H1 (cell line): Measurements from ENCODE around the gene NRL. TPM values are rescaled to one million over a fixed set of nuclear protein-coding genes. Genes with fewer than 3 reads are reported as not detected.

Experiments
- CTCF ChIA-PET: fragments of 300-600 bp; sonication (Branson Sonifier 250); formaldehyde crosslinking; loops from one replicate; lab custom pipeline; 2021; ENCODE audit not compliant: partially characterized antibody; lab: Charles Lee
- POLR2A ChIA-PET: fragments of 300-600 bp; sonication (Branson Sonifier 250); formaldehyde crosslinking; loops from one replicate; lab custom pipeline; 2021; ENCODE audit warnings: inconsistent platforms; ENCODE audit not compliant: partially characterized antibody; lab: Charles Lee
- DNase-seq, 2 experiments: peaks; one replicate each; pipeline versions ENCODE4 v3.0.0 to v3.0.0-alpha.2; 2010 to 2022; ENCODE audit warnings: low spot score in 2 of 2, low read depth in 1 of 2, mixed read lengths in 1 of 2
- FAIRE-seq: peaks from 2 replicates; lab custom pipeline; 2011; peaks lifted over from hg19 to GRCh38; lab: Jason Lieb, UNC
- H2AFZ ChIP-seq: 2 replicates; pipeline ENCODE4 v1.8.1; 2012; ENCODE audit warnings: low read length, inconsistent platforms
- H2AK5ac ChIP-seq: 2 replicates; pipeline ENCODE4 v1.6.1; 2013; ENCODE audit warnings: low read depth, low read length
- H2BK120ac ChIP-seq: replicated peaks from 2 replicates; pipeline ENCODE3; 2013; ENCODE audit warnings: low read depth, low read length, inconsistent platforms
- H2BK12ac ChIP-seq: 2 replicates; pipeline ENCODE4 v1.6.1; 2013; ENCODE audit warnings: low read depth, low read length
- H2BK15ac ChIP-seq: 2 replicates; pipeline ENCODE4 v1.6.1; 2013; ENCODE audit warnings: low read length
- H2BK20ac ChIP-seq: 2 replicates; pipeline ENCODE4 v1.6.1; 2013; ENCODE audit warnings: low read length
- H2BK5ac ChIP-seq: 2 replicates; pipeline ENCODE4 v1.6.1; 2013; ENCODE audit warnings: low read depth, low read length
- H3K14ac ChIP-seq: 2 replicates; pipeline ENCODE4 v1.6.1; 2013; ENCODE audit warnings: inconsistent platforms; ENCODE audit not compliant: insufficient read length
- H3K18ac ChIP-seq: 2 replicates; pipeline ENCODE4 v1.6.1; 2013; ENCODE audit warnings: low read length; ENCODE audit errors: extremely low read depth
- H3K23ac ChIP-seq: 2 replicates; pipeline ENCODE4 v1.6.1; 2013; ENCODE audit warnings: inconsistent platforms; ENCODE audit not compliant: insufficient read length
- H3K23me2 ChIP-seq: 2 replicates; pipeline ENCODE4 v1.6.1; 2013; ENCODE audit warnings: low read depth, low read length
- H3K27ac ChIP-seq: 2 replicates; pipeline ENCODE4 v1.6.1; 2011; ENCODE audit warnings: low read depth, low read length, inconsistent platforms
- H3K27me3 ChIP-seq, 4 experiments: replicated peaks in 1 of 4; 1 replicate in 1 of 4; 2 replicates in 3 of 4; pipeline versions ENCODE4 v1.6.1 to v1.8.1; 2011 to 2013; ENCODE audit warnings: low read length in 3 of 4, mild to moderate bottlenecking in 3 of 4, inconsistent platforms in 2 of 4, mixed read lengths in 2 of 4, moderate library complexity in 1 of 4; ENCODE audit not compliant: control insufficient read depth in 3 of 4, insufficient read depth in 3 of 4; ENCODE audit errors: extremely low read depth in 1 of 4
- H3K36me3 ChIP-seq, 4 experiments: 2 replicates each; pipeline versions ENCODE4 v1.6.1 to v1.8.1; 2011 to 2013; ENCODE audit warnings: mild to moderate bottlenecking in 4 of 4, low read length in 3 of 4, moderate library complexity in 2 of 4, control low read depth in 1 of 4, inconsistent platforms in 1 of 4; ENCODE audit not compliant: insufficient read depth in 4 of 4, control insufficient read depth in 2 of 4
- H3K4ac ChIP-seq: replicated peaks from 2 replicates; pipeline ENCODE3; 2013; ENCODE audit warnings: low read length, low read depth, mixed read lengths, inconsistent platforms; ENCODE audit not compliant: insufficient read length
- H3K4me1 ChIP-seq, 4 experiments: replicated peaks in 1 of 4; 1 replicate in 1 of 4; 2 replicates in 3 of 4; pipeline versions ENCODE4 v1.6.1 to v1.8.1; 2011 to 2013; ENCODE audit warnings: low read length in 3 of 4, inconsistent platforms in 2 of 4, mixed read lengths in 1 of 4; ENCODE audit not compliant: insufficient read depth in 4 of 4, control insufficient read depth in 3 of 4
- H3K4me2 ChIP-seq, 2 experiments: 2 replicates each; pipeline versions ENCODE4 v1.6.1 to v1.8.1; 2011 to 2013; ENCODE audit warnings: low read depth in 2 of 2, low read length in 2 of 2, control low read depth in 1 of 2, inconsistent platforms in 1 of 2, mild to moderate bottlenecking in 1 of 2; ENCODE audit not compliant: insufficient read depth in 1 of 2
- H3K4me3 ChIP-seq, 4 experiments: fragments of 200-600, 300-600 bp in 1 of 4; sonication (generic), shearing (Covaris generic), sonication (Bioruptor Twin) in 1 of 4; 2 replicates each; pipeline versions ENCODE4 v1.5.1 to v1.8.1; 2011 to 2016; ENCODE audit warnings: low read length in 4 of 4, low read depth in 3 of 4, control low read depth in 2 of 4, inconsistent platforms in 2 of 4, mild to moderate bottlenecking in 2 of 4, mixed read lengths in 1 of 4, moderate library complexity in 1 of 4; ENCODE audit not compliant: insufficient read depth in 2 of 4; ENCODE audit errors: extremely low read depth in 1 of 4
- H3K56ac ChIP-seq: replicated peaks from 2 replicates; pipeline ENCODE3; 2013; ENCODE audit warnings: low read depth, mild to moderate bottlenecking, mixed read lengths, low read length, inconsistent platforms; ENCODE audit not compliant: insufficient read length
- H3K79me1 ChIP-seq: 2 replicates; pipeline ENCODE4 v1.6.1; 2013; ENCODE audit warnings: low read depth, low read length, control low read depth
- H3K79me2 ChIP-seq, 2 experiments: 2 replicates each; pipeline versions ENCODE4 v1.6.1 to v1.8.1; 2012 to 2013; ENCODE audit warnings: low read length in 2 of 2, mild to moderate bottlenecking in 2 of 2, inconsistent platforms in 1 of 2; ENCODE audit not compliant: insufficient read depth in 2 of 2, control insufficient read depth in 1 of 2
- H3K9ac ChIP-seq, 4 experiments: replicated peaks in 1 of 4; 1 replicate in 1 of 4; 2 replicates in 3 of 4; pipeline versions ENCODE4 v1.6.1 to v1.8.1; 2011 to 2013; ENCODE audit warnings: low read depth in 3 of 4, low read length in 3 of 4, control low read depth in 2 of 4, mild to moderate bottlenecking in 2 of 4, moderate library complexity in 2 of 4, inconsistent platforms in 1 of 4; ENCODE audit errors: extremely low read depth in 1 of 4
- H3K9me3 ChIP-seq, 2 experiments: 2 replicates each; pipeline versions ENCODE4 v1.6.1 to v1.8.1; 2012 to 2013; ENCODE audit warnings: mild to moderate bottlenecking in 2 of 2, moderate library complexity in 2 of 2, control low read depth in 1 of 2, inconsistent platforms in 1 of 2, low read depth in 1 of 2, low read length in 1 of 2, mixed read lengths in 1 of 2; ENCODE audit not compliant: insufficient read depth in 2 of 2
- H4K20me1 ChIP-seq, 2 experiments: replicated peaks in 1 of 2; 2 replicates each; pipeline versions ENCODE3 to v1.8.1; 2011 to 2013; ENCODE audit warnings: inconsistent platforms in 2 of 2, low read length in 2 of 2, mild to moderate bottlenecking in 1 of 2; ENCODE audit not compliant: insufficient read depth in 2 of 2, control insufficient read depth in 1 of 2
- H4K5ac ChIP-seq: 2 replicates; pipeline ENCODE4 v1.6.1; 2013; ENCODE audit warnings: low read length, low read depth, mixed read lengths, inconsistent platforms; ENCODE audit not compliant: insufficient read length
- H4K8ac ChIP-seq: 2 replicates; pipeline ENCODE4 v1.8.0; 2013; ENCODE audit warnings: mild to moderate bottlenecking, moderate library complexity, low read length, inconsistent platforms; ENCODE audit not compliant: insufficient read depth; ENCODE audit errors: extremely low read depth
- H4K91ac ChIP-seq: replicated peaks from 2 replicates; pipeline ENCODE3; 2013; ENCODE audit warnings: low read length, mixed read lengths, inconsistent platforms; ENCODE audit not compliant: insufficient read length
- SIRT6 ChIP-seq: IDR thresholded peaks from one replicate; pipeline ENCODE4 v1.7.1; 2012; ENCODE audit warnings: low read length, inconsistent platforms
- WGBS, 2 experiments: shearing (Covaris generic) in 1 of 2; methylation state at CpG; one replicate each; pipeline versions ENCODE4 v1.1.6 to v1.1.7; 2013 to 2015; ENCODE audit warnings: low lambda C conversion rate in 2 of 2, mixed read lengths in 2 of 2, inconsistent platforms in 1 of 2, low coverage in 1 of 2, missing lambda C conversion rate in 1 of 2; ENCODE audit not compliant: insufficient replicate concordance in 2 of 2, insufficient coverage in 1 of 2, insufficient read length in 1 of 2; ENCODE audit errors: extremely low coverage in 1 of 2, missing lambda C conversion rate in 1 of 2; 5-methylcytosine and 5-hydroxymethylcytosine counted together
- polyA plus RNA-seq, 7 experiments: library from polyadenylated mRNA; depleted of rRNA in 3 of 7; stranded (reverse) in 5 of 7; unstranded in 2 of 7; fragments of >200 nt in 5 of 7; fragments of 200-250 nt in 2 of 7; gene quantifications; 1 replicate in 5 of 7; 2 replicates in 1 of 7; 4 replicates in 1 of 7; pipeline versions ENCODE4 v1.2.1 to v1.2.3, GENCODE V29; 2011 to 2013; ENCODE audit warnings: missing spikeins in 2 of 7, mixed read lengths in 2 of 7
- total RNA-seq: library from RNA; stranded (reverse); fragmentation: NEBNext Ultra II Directional; extraction: Animal tissue kit (Norgen Biotek cat#: 25700); gene quantifications from 2 replicates; pipeline ENCODE4 v1.2.1, GENCODE V29; 2021

Gene NRL
- total and polyA plus RNA-seq, 2 of the 8 experiments (the other 6 are each of a cell fraction or from before 2014, with no cell fraction given): 1.1 to 2.2 TPM

- Histone ChIP-seq H3K18ac (no peak overlapping the region), H3K4me2 (no peak overlapping the region)
- no peak for TF ChIP-seq SIRT6
- TF ChIP-seq, all 59 proteins: peak for 0
- Histone ChIP-seq H4K8ac (no peak overlapping the region), H3K4ac (no peak overlapping the region), H2BK15ac (no peak overlapping the region), H3K36me3 (no peaks in the 10 kb centered on the region), H2BK120ac (no peak overlapping the region), H2AK5ac (no peak overlapping the region), H2BK20ac (no peak overlapping the region), H3K9ac (no peak overlapping the region), H3K79me1 (no peaks in the 10 kb centered on the region), H4K5ac (no peak overlapping the region), H4K20me1 (no peaks in the 10 kb centered on the region), H3K9me3 (no peaks in the 10 kb centered on the region), H3K4me1 (no peaks in the 10 kb centered on the region), H3K23me2 (no peaks in the 10 kb centered on the region), H2BK12ac (no peak overlapping the region), H3K27ac (no peak overlapping the region), H3K4me3 (no peak overlapping the region), H4K91ac (no peak overlapping the region), H2BK5ac (no peak overlapping the region), H3K23ac (no peak overlapping the region), H3K79me2 (no peaks in the 10 kb centered on the region), H3K14ac (no peak overlapping the region), H3K27me3 (no peaks in the 10 kb centered on the region; a peak in 1 of 7 replicates), H2AFZ (no peak overlapping the region), H3K56ac (no peak overlapping the region)
- ChIA-PET POLR2A (interaction anchor here (1.0 to 27.2 kb wide), 6 partner anchors 11 to 92 kb away, joined by 4 to 626 read pairs (median 11); partner anchors contain the start of genes CARMIL3, IRF9 and PCK2), CTCF (interaction anchor here (1.0 to 23.8 kb wide), 9 partner anchors 8 to 116 kb away, joined by 3 to 316 read pairs (median 3); partner anchors contain the start of genes DHRS4, IRF9 and PCK2)
- whole genome bisulfite sequencing, 2 experiments: 93% methylated on average over 4 of the region's 6 CpGs; no CpG with 5 or more reads in 1 of the 2 experiments
- FAIRE-seq: no peak
- DNase-seq: no peak
Observed at GRCh38 chr14:24069411-24069735, 45.4 kb downstream of the NRL start.
